Stimulated activated CD8-positive, alpha-beta memory T cell treated with anti-CD3 and anti-CD28 coated beads, Interleukin-12 subunit alpha, Interleukin-12 subunit beta, amount 100 ng/mL, for 1 hour (primary cell): ENCODE results near the gene CAMKMT.

ENCODE experiments used
- DNase-seq: peaks from one replicate; pipeline ENCODE4 v3.0.0-alpha.2; 2020; ENCODE audit warnings: low read depth

Gene CAMKMT

DNA sequence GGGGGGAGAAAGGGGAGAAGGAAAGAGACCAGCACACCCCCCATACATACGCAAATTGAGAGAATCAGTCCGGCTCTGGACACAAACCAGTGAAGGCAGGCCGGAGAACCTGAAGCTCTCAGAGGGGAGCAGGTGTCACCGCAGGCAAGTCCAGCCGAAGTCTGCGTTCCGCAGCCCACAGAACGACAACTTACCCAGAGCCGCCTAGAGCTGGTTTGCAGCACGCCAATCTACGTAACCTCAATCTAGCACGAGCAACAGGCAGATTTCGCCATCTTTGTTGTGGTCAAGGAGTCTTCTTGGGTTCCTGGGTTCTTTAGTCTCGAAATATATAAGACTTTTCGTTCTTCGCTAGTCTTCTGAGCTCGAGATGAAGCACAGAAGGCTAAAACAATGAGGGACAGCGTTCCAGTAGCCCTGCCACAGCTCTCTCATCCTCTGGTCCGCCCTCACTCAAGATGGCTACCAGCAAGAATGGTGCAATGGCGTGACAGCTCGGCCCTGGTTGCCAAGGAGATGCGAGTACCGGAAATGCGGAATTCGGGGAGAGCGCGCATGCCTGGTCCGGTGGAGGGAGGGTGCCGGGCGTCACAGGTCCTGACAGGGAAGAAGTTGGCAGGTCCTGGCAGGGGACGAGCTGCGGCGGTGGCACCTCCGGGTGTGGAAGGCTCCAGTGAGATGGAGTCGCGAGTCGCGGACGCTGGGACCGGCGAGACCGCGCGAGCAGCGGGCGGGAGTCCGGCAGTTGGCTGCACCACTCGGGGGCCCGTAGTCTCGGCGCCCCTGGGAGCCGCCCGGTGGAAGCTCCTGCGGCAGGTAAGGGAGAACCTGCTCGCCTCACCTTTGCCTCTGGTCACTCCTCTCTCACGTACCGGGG lies at the start of gene CAMKMT, which contains the start of gene PREPL:
Gene CAMKMT (plus strand): TSS at position 618 of the 877 bp plus-strand sequence.
Gene PREPL (minus strand): TSS at position 165 of the 877 bp plus-strand sequence. CDS start 15,152 bp downstream, outside the sequence.
- DNase-seq: peak; percentile 99

DNA sequence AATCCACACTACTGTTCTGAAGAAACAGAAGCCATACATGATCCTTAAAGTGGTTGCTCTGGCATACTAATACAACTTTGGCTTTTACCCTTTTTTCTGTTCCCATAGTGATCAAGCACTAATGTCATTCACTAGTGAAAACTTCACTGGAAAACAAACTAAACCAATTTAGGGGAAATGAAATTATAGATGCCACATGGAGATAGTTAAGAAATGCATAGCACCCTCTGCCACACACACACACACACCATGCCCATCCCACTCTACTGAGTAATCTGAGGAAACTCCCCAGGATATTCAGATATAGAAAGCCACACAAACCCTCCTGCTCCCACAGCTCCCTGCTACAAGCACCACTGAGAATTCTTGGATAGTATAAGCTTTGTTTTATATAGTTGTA lies 47.4 kb upstream of the CAMKMT start:
- no peak for DNase-seq

- DNase-seq: no peak
Measured at GRCh38 chr2:44315945-44316344, 45.8 kb upstream of the CAMKMT start.

DNA sequence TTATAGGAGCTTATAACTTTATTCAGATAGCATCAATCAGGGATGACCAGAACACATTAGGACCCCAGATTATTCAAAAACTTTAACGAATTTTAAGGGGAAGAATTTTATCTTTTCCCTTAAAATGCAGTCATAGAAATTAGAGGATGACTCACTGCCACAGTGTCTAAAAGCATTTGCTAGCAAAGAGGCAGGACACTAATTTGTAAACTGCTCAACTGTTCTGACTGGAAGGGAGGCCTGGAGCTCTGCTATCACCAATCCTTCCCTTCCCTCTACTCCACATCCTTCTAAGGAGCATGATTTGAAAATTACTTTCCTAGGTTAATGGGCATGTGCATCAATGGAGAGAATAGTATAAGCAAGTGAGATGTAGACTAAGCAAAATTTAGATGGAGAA lies 40.9 kb upstream of the CAMKMT start:
- no peak for DNase-seq

- DNase-seq: no peak
Measured at GRCh38 chr2:44321360-44321759, 40.4 kb upstream of the CAMKMT start.

DNA sequence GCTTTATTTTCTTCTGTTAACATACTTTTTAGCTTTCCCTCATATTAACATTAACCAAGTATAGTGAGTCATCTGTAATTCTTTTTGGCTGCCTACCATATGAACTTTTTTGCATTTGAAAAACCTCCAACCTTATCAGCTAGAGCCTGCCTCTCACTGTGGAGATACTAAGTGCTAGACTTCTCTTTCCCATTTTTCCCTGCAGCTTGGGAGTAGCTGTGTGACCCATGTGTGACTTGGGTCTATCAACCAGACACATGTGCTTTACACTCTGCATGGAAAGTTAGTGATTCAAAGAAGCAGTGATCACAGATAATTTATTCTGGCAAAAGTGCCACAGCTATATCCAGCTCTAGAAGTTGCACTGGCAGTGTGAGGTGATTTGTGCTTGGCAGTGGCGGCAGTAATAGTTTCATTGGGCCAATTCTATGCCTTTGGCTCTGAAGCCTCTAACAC lies 36.7 kb upstream of the CAMKMT start:
- no peak for DNase-seq

- DNase-seq: no peak
Measured at GRCh38 chr2:44325897-44326296, 35.9 kb upstream of the CAMKMT start.

- no peak for DNase-seq
Measured at GRCh38 chr2:44326548-44327264, 35.0 kb upstream of the CAMKMT start.

GRCh38 chr2:44328750-44329149 lies 33.0 kb upstream of the CAMKMT start:
- no peak for DNase-seq

DNA sequence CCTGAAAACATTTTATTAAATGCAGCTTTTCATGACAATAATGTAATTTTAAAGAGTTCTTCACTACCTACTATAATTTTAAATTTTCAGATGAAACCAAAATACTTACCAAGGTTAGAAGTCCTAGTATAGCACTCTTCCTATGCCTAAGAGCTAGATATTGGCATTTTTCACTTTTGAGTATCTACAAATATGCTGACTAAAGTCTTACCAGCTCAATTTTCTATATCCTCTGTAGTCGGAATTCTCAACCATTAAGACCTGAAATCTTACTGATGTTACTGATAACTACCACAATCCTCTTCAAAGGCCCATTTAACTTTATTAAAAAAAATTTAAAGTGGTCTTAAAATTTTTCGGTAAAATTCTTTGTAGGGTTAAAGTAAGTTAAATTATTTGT lies 32.4 kb upstream of the CAMKMT start:
- DNase-seq: no peak

- DNase-seq: no peak
Measured at GRCh38 chr2:44330801-44331200, 30.9 kb upstream of the CAMKMT start.

DNA sequence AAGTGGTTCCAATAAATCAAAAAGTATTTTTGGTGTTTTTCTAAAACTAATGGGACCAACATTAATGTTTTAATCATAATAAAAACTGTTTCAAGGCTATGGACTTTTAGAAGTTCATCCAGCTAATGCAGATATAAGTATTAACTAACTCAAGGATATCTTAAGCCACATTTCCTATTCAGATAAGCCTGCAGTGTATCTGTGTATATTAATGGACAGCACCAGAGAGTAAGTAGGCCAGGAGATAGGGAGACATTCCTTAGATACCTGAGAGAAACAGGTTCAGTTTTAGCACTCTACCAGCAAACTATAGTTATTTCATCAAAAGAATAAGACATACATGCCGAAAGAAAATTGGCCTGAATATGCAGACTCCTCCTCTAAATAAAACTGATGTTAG lies 27.8 kb upstream of the CAMKMT start:
- DNase-seq: no peak

- no peak for DNase-seq
Measured at GRCh38 chr2:44335806-44336538, 25.8 kb upstream of the CAMKMT start.

DNA sequence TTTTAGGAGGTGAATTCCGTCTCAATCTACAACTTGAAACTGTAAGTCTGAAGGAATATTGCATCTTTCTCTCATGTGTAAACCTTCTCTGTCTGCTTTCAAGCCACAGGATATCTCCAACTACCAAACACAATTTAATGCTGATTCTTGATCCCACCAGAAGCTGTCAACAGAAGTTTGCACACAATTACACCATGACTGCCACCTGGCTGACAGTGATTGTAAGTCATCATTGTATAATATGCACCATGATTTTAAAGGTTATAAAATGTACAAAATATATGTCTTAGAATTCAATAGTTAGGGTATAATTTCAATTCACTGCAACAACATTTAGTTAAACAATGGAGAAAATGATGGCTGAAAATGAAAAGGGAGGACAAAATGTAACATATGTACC lies 18.9 kb upstream of the CAMKMT start:
- DNase-seq: no peak

GRCh38 chr2:44347526-44347925 lies 14.2 kb upstream of the CAMKMT start:
- DNase-seq: no peak

- no peak for DNase-seq
Measured at GRCh38 chr2:44348400-44348799, 13.3 kb upstream of the CAMKMT start.

DNA sequence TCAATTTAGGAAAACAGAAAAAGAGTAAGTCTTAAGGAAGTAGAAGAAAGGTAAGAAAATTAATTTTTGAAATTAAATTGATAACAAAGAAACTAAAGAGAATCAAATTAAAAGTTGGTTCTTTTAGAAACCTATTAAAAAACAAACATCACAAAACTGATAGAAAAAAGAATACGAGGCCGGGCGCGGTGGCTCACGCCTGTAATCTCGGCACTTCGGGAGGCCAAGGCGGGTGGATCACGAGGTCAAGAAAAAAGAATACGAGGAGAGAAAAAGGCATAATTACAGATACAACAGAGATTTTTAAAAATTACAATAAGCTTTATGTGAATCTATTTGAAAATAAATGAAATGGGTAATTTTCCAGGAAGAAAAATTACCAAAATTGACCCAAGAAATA lies 12.2 kb upstream of the CAMKMT start:
- no peak for DNase-seq

DNA sequence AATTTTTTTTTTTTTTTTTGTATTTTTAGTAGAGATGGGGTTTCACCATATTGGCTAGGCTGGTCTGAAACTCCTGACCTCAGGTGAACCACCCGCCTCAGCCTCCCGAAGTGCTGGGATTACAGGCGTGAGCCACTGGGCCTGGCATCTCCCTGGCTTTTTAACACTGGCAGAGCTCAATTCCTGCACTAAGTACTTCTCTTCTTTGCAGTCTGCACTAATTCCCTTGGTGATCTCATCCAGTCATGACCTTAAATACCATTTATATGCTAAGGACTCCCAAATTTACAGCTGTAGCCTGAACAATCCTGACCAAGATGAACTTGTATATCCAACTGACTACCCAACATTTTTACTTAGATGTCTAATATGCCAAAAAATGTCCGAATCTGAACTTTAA lies 10.7 kb upstream of the CAMKMT start:
- no peak for DNase-seq

DNA sequence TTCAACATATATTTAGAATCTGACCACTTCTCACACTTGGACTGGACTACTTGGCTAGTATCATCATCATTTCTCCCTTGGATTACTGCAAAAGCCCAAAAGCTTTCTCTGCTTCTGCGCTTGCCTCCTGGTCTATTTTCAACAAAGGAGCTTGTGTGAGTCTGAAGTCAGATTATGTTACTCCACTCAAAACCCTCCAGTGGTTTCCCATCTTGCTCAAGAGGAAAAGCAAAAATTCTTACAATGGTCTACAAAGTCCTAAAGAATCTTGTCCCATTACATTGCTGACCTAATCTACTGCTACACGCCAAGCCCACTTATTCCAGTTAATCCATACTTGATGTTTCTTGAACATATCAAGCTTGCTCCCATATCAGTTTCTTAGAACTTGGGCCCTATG lies 10.1 kb upstream of the CAMKMT start:
- DNase-seq: no peak

GRCh38 chr2:44352510-44352909 lies 9.2 kb upstream of the CAMKMT start:
- no peak for DNase-seq

GRCh38 chr2:44354761-44355160 lies 7.0 kb upstream of the CAMKMT start:
- DNase-seq: no peak

DNA sequence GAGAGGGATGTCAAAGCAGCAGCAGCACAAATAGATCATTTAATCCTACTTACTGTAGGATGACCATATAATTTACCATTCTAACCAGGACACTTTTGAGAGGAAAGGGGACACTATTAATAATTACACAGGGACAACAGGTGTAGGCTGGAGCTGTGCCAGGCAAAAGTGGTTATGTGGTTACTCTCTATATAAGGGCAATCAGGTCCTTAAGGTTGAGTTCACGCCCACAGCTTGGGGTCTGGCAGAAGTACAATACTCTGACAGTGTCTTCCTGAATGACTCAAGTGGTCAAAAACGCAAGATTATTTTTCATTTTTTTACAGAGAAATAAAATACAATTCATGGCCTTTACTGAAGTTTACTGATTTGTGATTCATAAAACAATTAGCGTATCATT lies 3.2 kb upstream of the CAMKMT start:
- no peak for DNase-seq
